Endothelial cell of umbilical vein (primary cell): ENCODE measurements around the gene DMD. TPM values are rescaled to one million over a fixed set of nuclear protein-coding genes. Genes with fewer than 3 reads are reported as not detected.

Experiments
- BruUV-seq: library from RNA; stranded (reverse); fragments of 400-500 nt; replicated peaks from 2 replicates; lab custom pipeline; 2021; lab: Mats Ljungman, UMichigan
- CTCF ChIA-PET: fragments of 300-600, 350-600 bp; sonication (Branson Sonifier 250); formaldehyde crosslinking; loops from one replicate; lab custom pipeline; 2021; ENCODE audit warnings: antibody characterized with exemption, inconsistent platforms; lab: Charles Lee
- POLR2A ChIA-PET: fragments of 300-600, 350-600 bp; sonication (Branson Sonifier 250); formaldehyde crosslinking; loops from one replicate; lab custom pipeline; 2021; ENCODE audit warnings: antibody characterized with exemption, inconsistent platforms; lab: Charles Lee
- DNase-seq: peaks from one replicate; pipeline ENCODE4 v3.0.0-alpha.2; 2011; ENCODE audit warnings: low read depth, low spot score
- FAIRE-seq: peaks from 2 replicates; lab custom pipeline; 2011; peaks lifted over from hg19 to GRCh38; lab: Jason Lieb, UNC
- H2AFZ ChIP-seq: 2 replicates; pipeline ENCODE4 v1.6.0; 2012; ENCODE audit warnings: low read depth, low read length, control low read depth, inconsistent platforms
- H3K27ac ChIP-seq: 2 replicates; pipeline ENCODE4 v1.5.1; 2011; ENCODE audit warnings: low read depth, mild to moderate bottlenecking, control low read depth, low read length, moderate library complexity; ENCODE audit not compliant: insufficient read depth
- H3K27me3 ChIP-seq, 2 experiments: 2 replicates each; pipeline versions ENCODE4 v1.6.0 to v1.6.1; 2011; ENCODE audit warnings: low read length in 2 of 2, mixed read lengths in 1 of 2; ENCODE audit not compliant: control insufficient read depth in 2 of 2, insufficient read depth in 2 of 2
- H3K36me3 ChIP-seq, 2 experiments: 2 replicates in 1 of 2; 3 replicates in 1 of 2; pipeline ENCODE4 v1.5.1; 2011; ENCODE audit warnings: low read length in 2 of 2, mild to moderate bottlenecking in 1 of 2, moderate library complexity in 1 of 2; ENCODE audit not compliant: control insufficient read depth in 2 of 2, insufficient read depth in 2 of 2; ENCODE audit errors: extremely low read depth in 1 of 2
- H3K4me1 ChIP-seq: 3 replicates; pipeline ENCODE4 v1.5.1; 2011; ENCODE audit warnings: mild to moderate bottlenecking, low read length; ENCODE audit not compliant: control insufficient read depth, insufficient read depth; ENCODE audit errors: extremely low read depth
- H3K4me2 ChIP-seq: 2 replicates; pipeline ENCODE4 v1.6.1; 2011; ENCODE audit warnings: low read length, control low read depth, mixed read lengths; ENCODE audit not compliant: insufficient read depth
- H3K4me3 ChIP-seq, 3 experiments: fragments of 200-600 bp in 1 of 3; sonication (generic), shearing (Covaris generic) in 1 of 3; replicated peaks in 1 of 3; 2 replicates each; pipeline ENCODE4 v1.5.1; 2011 to 2016; ENCODE audit warnings: control low read depth in 3 of 3, low read length in 3 of 3, mild to moderate bottlenecking in 2 of 3, inconsistent platforms in 1 of 3, low read depth in 1 of 3, moderate library complexity in 1 of 3; ENCODE audit not compliant: insufficient read depth in 1 of 3
- H3K79me2 ChIP-seq: 2 replicates; pipeline ENCODE4 v1.6.0; 2012; ENCODE audit warnings: low read length, inconsistent platforms; ENCODE audit not compliant: control insufficient read depth, insufficient read depth
- H3K9ac ChIP-seq: replicated peaks from 2 replicates; pipeline ENCODE3; 2011; ENCODE audit warnings: low read length, control low read depth; ENCODE audit not compliant: insufficient read depth; ENCODE audit errors: extremely low read depth
- H3K9me1 ChIP-seq: replicated peaks from 3 replicates; pipeline ENCODE4 v1.6.0; 2011; ENCODE audit warnings: mild to moderate bottlenecking, low read length; ENCODE audit not compliant: control insufficient read depth, insufficient read depth; ENCODE audit errors: extremely low read depth
- H3K9me3 ChIP-seq: replicated peaks from 2 replicates; pipeline ENCODE4 v1.5.1; 2012; ENCODE audit warnings: low read length, inconsistent platforms; ENCODE audit not compliant: control insufficient read depth, insufficient read depth
- H4K20me1 ChIP-seq: replicated peaks from 2 replicates; pipeline ENCODE3; 2011; ENCODE audit warnings: mild to moderate bottlenecking, low read length; ENCODE audit not compliant: control insufficient read depth, insufficient read depth; ENCODE audit errors: extremely low read depth
- CTCF ChIP-seq, 2 donors: IDR thresholded peaks; 1 replicate in 1 of 2; 2 replicates in 1 of 2; pipeline ENCODE4 v1.5.1; 2011; ENCODE audit warnings: low read length in 2 of 2, mild to moderate bottlenecking in 2 of 2, moderate library complexity in 2 of 2, control low read depth in 1 of 2, inconsistent platforms in 1 of 2, low read depth in 1 of 2; ENCODE audit not compliant: insufficient read depth in 1 of 2; ENCODE audit errors: extremely low read depth in 1 of 2
- EZH2 ChIP-seq: IDR thresholded peaks from 2 replicates; pipeline ENCODE4 v1.6.1; 2012; ENCODE audit warnings: borderline replicate concordance, low read depth, mild to moderate bottlenecking, moderate library complexity, low read length, inconsistent platforms; ENCODE audit not compliant: severe bottlenecking
- FOS ChIP-seq: IDR thresholded peaks from 2 replicates; pipeline ENCODE4 v1.6.1; 2011; ENCODE audit warnings: mild to moderate bottlenecking, low read length, moderate library complexity, borderline replicate concordance; ENCODE audit not compliant: insufficient read depth
- GATA2 ChIP-seq: IDR thresholded peaks from 2 replicates; pipeline ENCODE4 v1.7.0; 2011; ENCODE audit warnings: low read depth, mild to moderate bottlenecking, moderate library complexity, mixed read lengths, low read length; ENCODE audit not compliant: insufficient read length, insufficient read depth
- JUN ChIP-seq: IDR thresholded peaks from 2 replicates; pipeline ENCODE4 v1.6.1; 2011; ENCODE audit warnings: borderline replicate concordance, low read depth; ENCODE audit not compliant: insufficient read length, insufficient read depth
- MAX ChIP-seq: IDR thresholded peaks from 2 replicates; pipeline ENCODE4 v1.6.1; 2011; ENCODE audit not compliant: insufficient read depth, insufficient read length
- MYC ChIP-seq: IDR thresholded peaks from one replicate; pipeline ENCODE4 v1.6.1; 2011; ENCODE audit warnings: mild to moderate bottlenecking, low read depth, low read length
- POLR2A ChIP-seq: IDR thresholded peaks from 2 replicates; pipeline ENCODE4 v1.6.1; 2012; ENCODE audit warnings: low read depth, mild to moderate bottlenecking, control low read depth, low read length
- POLR2AphosphoS5 ChIP-seq: IDR thresholded peaks from 2 replicates; pipeline ENCODE4 v1.6.1; 2012; ENCODE audit warnings: low read depth, mild to moderate bottlenecking, control low read depth, low read length, moderate library complexity; ENCODE audit not compliant: insufficient read depth
- dilution Hi-C: fragments of 300-500 bp; cut with MboI; formaldehyde crosslinking; loops from one replicate; pipeline ENCODE4 v1.15.0; 2019; ENCODE audit warnings: low sequenced_read_pairs; ENCODE audit not compliant: extremely low pct_ligation_motif_present
- intact Hi-C: fragments of 100-400 bp; cut with micrococcal nuclease; formaldehyde crosslinking; loops from one replicate; pipeline ENCODE4 v1.10.0; 2022
- polyA plus RNA-seq, 4 experiments: library from polyadenylated mRNA; depleted of rRNA in 3 of 4; stranded (reverse) in 3 of 4; unstranded in 1 of 4; fragments of >200 nt; gene quantifications; 2 replicates each; pipeline versions ENCODE4 v1.2.1 to v1.2.3, GENCODE V29; 2011 to 2012; ENCODE audit warnings: missing spikeins in 1 of 4
- total RNA-seq: library from RNA; stranded (reverse); gene quantifications from 2 replicates; pipeline ENCODE4 v1.2.3, GENCODE V29; 2021

Gene DMD
- total and polyA plus RNA-seq, 2 donors (not counting 3 experiments of a cell fraction or from before 2014, with no cell fraction given) = 7.3 to 9.0 TPM

GRCh38 chrX:33032700-33033099, 178.6 kb downstream of the DMD start:
- ChIA-PET CTCF (no interaction called here), POLR2A (no interaction called here)
- Histone ChIP-seq H3K27me3 (no peaks in the 10 kb centered on the region), H2AFZ (no peak overlapping the region), H3K36me3 (no peaks in the 10 kb centered on the region), H3K4me1 (no peaks in the 10 kb centered on the region), H3K9ac (no peak overlapping the region), H3K27ac (no peak overlapping the region), H3K4me3 (no peak overlapping the region), H3K4me2 (no peak overlapping the region), H3K79me2 (no peaks in the 10 kb centered on the region), H4K20me1 (no peaks in the 10 kb centered on the region), H3K9me3 (no peaks in the 10 kb centered on the region), H3K9me1 (no peaks in the 10 kb centered on the region)
- dilution Hi-C loops = no loop called here
- no TSS peak for BruUV-seq
- FAIRE-seq = no peak
- intact Hi-C loops = no loop called here
- DNase-seq = no peak
- no peak for TF ChIP-seq FOS
- no peak for TF ChIP-seq POLR2AphosphoS5
- TF ChIP-seq POLR2A = no peak
- no peak for TF ChIP-seq GATA2
- no peak for TF ChIP-seq JUN
- no peak for TF ChIP-seq MYC
- no peak for TF ChIP-seq CTCF (IDR thresholded peaks at IDR 0.05; ENCODE audit: extremely low read depth in 1 of 2, insufficient read depth in 1 of 2, low read depth in 1 of 2, low read length in 2 of 2)
- no peak for TF ChIP-seq MAX
- TF ChIP-seq EZH2 = no peak
